Psoas muscle (tissue), 8 donors: Measurements from ENCODE around the gene PHACTR4. TPM values are rescaled to one million over a fixed set of nuclear protein-coding genes. Genes with fewer than 3 reads are reported as not detected.
A peak's percentile ranks its signal among the peaks of the same experiment; 100 is the strongest.

Experiments
- ATAC-seq, 4 donors: fragments of 200-7000 bp; cut with Tn5 transposase; one replicate each; pipeline ENCODE4 v1.9.1; 2020; ENCODE audit warnings: moderate library complexity in 3 of 4, mild to moderate bottlenecking in 2 of 4
- DNase-seq, 2 donors: peaks; one replicate each; pipeline ENCODE4 v3.0.0-alpha.2; 2020
- H3K27ac ChIP-seq: fragments of 200-600 bp; one replicate; pipeline ENCODE4 v1.8.0; 2022
- H3K27me3 ChIP-seq, 3 donors: fragments of 200-600 bp in 1 of 3; one replicate each; pipeline versions ENCODE4 v1.6.1 to v1.8.0; 2013 to 2022; ENCODE audit warnings: low read length in 2 of 3, mild to moderate bottlenecking in 2 of 3, moderate library complexity in 1 of 3; ENCODE audit not compliant: insufficient read depth in 3 of 3
- H3K36me3 ChIP-seq, 2 donors: fragments of 200-600 bp in 1 of 2; one replicate each; pipeline versions ENCODE4 v1.6.1 to v1.8.0; 2013 to 2022; ENCODE audit warnings: low read depth in 1 of 2, mild to moderate bottlenecking in 1 of 2, moderate library complexity in 1 of 2; ENCODE audit not compliant: insufficient read depth in 1 of 2
- H3K4me1 ChIP-seq: fragments of 200-600 bp; one replicate; pipeline ENCODE4 v1.8.0; 2022
- H3K4me3 ChIP-seq: fragments of 200-600 bp; one replicate; pipeline ENCODE4 v1.8.0; 2022; ENCODE audit warnings: mild to moderate bottlenecking
- H3K9me3 ChIP-seq: fragments of 200-600 bp; one replicate; pipeline ENCODE4 v1.8.0; 2022
- WGBS, 3 donors: extraction: QIAGEN DNeasy Blood & Tissue Kit; methylation state at CpG; one replicate each; pipeline versions ENCODE4 v1.1.6 to v1.1.7; 2013; 5-methylcytosine and 5-hydroxymethylcytosine counted together
- intact Hi-C, 2 donors: fragments of 100-400 bp; cut with DNase I; formaldehyde crosslinking; loops; one replicate each; pipeline versions ENCODE4 v1.11.0 to v1.14.2; 2022
- polyA plus RNA-seq, 3 donors: library from polyadenylated mRNA; stranded (reverse); fragments of 200-250 nt; gene quantifications; one replicate each; pipeline ENCODE4 v1.2.3, GENCODE V29; 2013
- total RNA-seq, 4 donors: library from RNA; stranded (reverse); fragmentation: NEBNext Ultra II Directional in 2 of 4; extraction: Animal tissue kit (Norgen Biotek cat#: 25700) in 2 of 4; gene quantifications; one replicate each; pipeline versions ENCODE4 v1.2.1 to v1.2.4, GENCODE V29; 2021 to 2023
- TF ChIP-seq, protein P1 (sequence below): fragments of 200-600 bp; IDR thresholded peaks from one replicate; pipeline ENCODE4 v1.8.0; 2022; ENCODE audit warnings: antibody characterized with exemption
- donor health status: healthy with polysubstance abuse.
- donor health status: DM: no; HTN: no; CAD: no; lungs with moderate emphysema.
- donor health status: Bipolar disorder and iron deficiency.
- donor health status: healthy.
- donor health status: DM: yes; HTN: yes; CAD: no.
- donor health status: DM: no; HTN: no; CAD: no.
- donor health status: DM: no; HTN: no; CAD: no.
- donor health status: DM: yes; HTN: yes; CAD: no.

PHACTR4 gene
- total and polyA plus RNA-seq, 7 donors: 11.7 to 41.8 (median 25.1) TPM

DNA sequence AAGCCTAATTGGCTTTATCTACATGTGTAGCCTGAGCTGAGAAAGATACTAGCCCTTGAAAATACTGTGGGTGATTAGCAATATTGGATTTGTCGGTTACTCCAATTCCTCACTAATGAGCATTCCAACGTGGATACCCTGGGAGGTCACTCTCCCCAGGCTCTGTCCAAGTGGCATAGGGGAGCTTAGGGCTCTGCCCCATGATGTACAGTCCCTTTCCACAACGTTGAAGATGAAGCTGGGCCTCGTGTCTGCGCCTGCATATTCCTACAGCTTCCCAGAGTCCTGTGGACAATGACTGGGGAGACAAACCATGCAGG, 138.9 kb downstream of the PHACTR4 start:
- DNase-seq (no peak), ATAC-seq (no peak)
- 42 to 54% (median 47%) methylated on average over 5 of the region's 5 CpGs for WGBS, 3 donors
- intact Hi-C loops: loop anchor here in 1 of 2 donors (5.0 kb wide), 1 partner anchor 261 kb away; no protein-coding TSS in a partner anchor
- TF ChIP-seq, protein P1, sequence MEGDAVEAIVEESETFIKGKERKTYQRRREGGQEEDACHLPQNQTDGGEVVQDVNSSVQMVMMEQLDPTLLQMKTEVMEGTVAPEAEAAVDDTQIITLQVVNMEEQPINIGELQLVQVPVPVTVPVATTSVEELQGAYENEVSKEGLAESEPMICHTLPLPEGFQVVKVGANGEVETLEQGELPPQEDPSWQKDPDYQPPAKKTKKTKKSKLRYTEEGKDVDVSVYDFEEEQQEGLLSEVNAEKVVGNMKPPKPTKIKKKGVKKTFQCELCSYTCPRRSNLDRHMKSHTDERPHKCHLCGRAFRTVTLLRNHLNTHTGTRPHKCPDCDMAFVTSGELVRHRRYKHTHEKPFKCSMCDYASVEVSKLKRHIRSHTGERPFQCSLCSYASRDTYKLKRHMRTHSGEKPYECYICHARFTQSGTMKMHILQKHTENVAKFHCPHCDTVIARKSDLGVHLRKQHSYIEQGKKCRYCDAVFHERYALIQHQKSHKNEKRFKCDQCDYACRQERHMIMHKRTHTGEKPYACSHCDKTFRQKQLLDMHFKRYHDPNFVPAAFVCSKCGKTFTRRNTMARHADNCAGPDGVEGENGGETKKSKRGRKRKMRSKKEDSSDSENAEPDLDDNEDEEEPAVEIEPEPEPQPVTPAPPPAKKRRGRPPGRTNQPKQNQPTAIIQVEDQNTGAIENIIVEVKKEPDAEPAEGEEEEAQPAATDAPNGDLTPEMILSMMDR: no peak
- Histone ChIP-seq H3K4me1 (peaks cover 40% of the 10 kb centered on the region), H3K9me3 (no peaks in the 10 kb centered on the region), H3K36me3 (peaks cover 15 to 65% of the 10 kb centered on the region in 2 donors), H3K27me3 (no peaks in the 10 kb centered on the region), H3K27ac (peak overlapping the region; percentile 88), H3K4me3 (peak overlapping the region; percentile 83)

DNA sequence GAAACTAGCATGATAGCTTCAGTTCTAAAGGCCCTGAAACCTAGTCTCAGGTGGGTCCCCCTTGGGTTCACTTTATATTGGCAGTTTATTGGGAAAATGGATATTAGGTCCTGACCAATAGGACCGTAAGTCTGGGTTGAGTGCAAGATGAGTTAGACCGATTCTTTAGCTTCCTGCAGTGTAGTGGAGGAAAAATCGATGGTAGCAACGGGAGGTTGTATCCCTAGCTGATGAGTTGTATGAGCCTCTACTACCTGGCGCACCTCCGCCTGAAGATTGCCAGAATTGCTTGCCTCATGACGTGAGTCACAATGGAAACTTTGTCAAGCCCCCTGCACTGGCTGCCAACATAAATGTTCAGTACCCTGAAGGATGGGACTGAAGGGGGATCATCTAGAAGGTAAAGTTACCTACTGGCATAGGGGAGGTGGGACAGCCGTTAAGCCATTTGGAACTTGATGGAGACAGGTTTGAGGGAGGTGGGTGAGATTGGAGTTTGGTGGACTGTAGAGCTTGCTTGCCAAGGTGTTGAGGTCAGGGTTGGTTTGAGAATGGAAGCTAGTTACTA, 140.2 kb downstream of the PHACTR4 start:
- peaks cover 40% of the 10 kb centered on the region for H3K4me1 ChIP-seq
- peak overlapping the region; percentile 83 for H3K4me3 ChIP-seq
- intact Hi-C loops: loop anchor here in 1 of 2 donors (5.0 kb wide), 1 partner anchor 262 kb away; no protein-coding TSS in a partner anchor
- TF ChIP-seq, protein P1: no peak
- WGBS, 3 donors: 74 to 80% (median 77%) methylated on average over 8 of the region's 8 CpGs
- H3K27ac ChIP-seq: peak overlapping the region; percentile 66
- ATAC-seq: no peak
- H3K27me3 ChIP-seq: no peaks in the 10 kb centered on the region
- no peak for DNase-seq
- H3K9me3 ChIP-seq: no peaks in the 10 kb centered on the region
- H3K36me3 ChIP-seq: peaks cover 15 to 77% of the 10 kb centered on the region in 2 donors

DNA sequence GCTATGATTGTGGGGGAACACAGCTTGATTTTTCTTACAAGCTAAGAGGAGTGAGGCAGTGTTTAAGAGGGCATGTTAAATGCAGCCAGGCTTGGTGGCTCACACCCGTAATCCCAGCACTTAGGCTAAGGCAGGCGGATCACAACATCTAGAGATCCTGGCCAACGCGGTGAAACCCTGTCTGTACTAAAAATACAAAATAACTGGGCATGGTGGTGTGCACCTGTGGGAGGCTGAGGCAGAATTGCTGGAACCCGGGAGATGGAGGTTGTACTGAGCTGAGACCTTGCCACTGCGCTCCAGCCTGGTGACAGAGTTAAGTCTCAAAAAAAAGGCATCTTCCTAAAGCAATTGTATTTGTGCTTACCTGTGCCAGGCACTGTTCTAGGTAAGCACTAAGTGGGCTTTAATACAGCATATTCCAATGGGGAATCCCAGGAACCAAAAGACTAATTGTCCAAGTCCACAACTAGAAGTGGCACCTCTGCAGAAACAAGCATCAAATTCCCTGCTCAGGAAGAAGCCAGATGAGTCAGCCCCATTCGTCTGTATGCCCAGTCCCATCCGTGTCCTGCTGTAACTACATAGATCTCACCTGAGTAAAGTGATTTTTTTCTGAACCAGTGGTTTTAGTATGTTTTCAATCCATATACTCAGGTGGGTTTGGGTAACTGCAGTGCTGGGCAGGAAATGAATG, 140.9 kb downstream of the PHACTR4 start:
- intact Hi-C loops: no loop called here
- Histone ChIP-seq H3K4me3 (peak overlapping the region; percentile 83), H3K4me1 (peaks cover 40% of the 10 kb centered on the region), H3K27ac (peak overlapping the region; percentile 66), H3K27me3 (no peaks in the 10 kb centered on the region), H3K9me3 (no peaks in the 10 kb centered on the region), H3K36me3 (peaks cover 15 to 82% of the 10 kb centered on the region in 2 donors)
- ATAC-seq (no peak), DNase-seq (no peak)
- 30 to 55% (median 34%) methylated on average over 8 of the region's 8 CpGs for WGBS, 3 donors
- TF ChIP-seq, protein P1: no peak

DNA sequence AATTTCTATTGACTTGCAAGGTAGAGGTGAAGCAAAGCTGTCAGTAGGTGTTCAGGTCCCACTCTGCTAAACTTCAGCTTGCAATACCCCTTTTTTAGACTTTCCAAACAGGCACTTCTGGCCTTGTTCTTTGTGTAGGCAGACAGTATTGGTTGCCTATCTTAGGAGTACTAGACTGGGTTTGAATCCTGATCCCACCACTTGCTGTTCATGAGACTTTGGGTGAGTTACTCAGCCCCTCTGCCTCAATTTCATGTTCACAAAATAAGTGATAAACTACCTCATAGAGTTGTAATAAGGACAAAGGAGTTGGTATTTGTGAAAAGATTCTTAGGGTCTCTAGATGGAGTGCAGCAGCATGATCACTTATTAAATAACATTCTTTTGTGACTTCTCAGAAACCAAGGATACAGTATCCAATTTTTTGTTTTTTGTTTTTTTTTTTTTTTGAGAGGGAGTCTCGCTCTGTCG, 141.5 kb downstream of the PHACTR4 start:
- intact Hi-C loops: no loop called here
- no peak overlapping the region for H3K27ac ChIP-seq
- 73 to 100% (median 96%) methylated on average over 2 of the region's 2 CpGs for WGBS, 3 donors
- DNase-seq (no peak), ATAC-seq (no peak)
- H3K27me3 ChIP-seq: no peaks in the 10 kb centered on the region
- H3K9me3 ChIP-seq: no peaks in the 10 kb centered on the region
- TF ChIP-seq, protein P1: no peak
- peaks cover 15 to 82% of the 10 kb centered on the region in 2 donors for H3K36me3 ChIP-seq
- H3K4me3 ChIP-seq: peak overlapping the region; percentile 83
- H3K4me1 ChIP-seq: peaks cover 40% of the 10 kb centered on the region
